ENCODE results near the gene EP400.

DNA sequence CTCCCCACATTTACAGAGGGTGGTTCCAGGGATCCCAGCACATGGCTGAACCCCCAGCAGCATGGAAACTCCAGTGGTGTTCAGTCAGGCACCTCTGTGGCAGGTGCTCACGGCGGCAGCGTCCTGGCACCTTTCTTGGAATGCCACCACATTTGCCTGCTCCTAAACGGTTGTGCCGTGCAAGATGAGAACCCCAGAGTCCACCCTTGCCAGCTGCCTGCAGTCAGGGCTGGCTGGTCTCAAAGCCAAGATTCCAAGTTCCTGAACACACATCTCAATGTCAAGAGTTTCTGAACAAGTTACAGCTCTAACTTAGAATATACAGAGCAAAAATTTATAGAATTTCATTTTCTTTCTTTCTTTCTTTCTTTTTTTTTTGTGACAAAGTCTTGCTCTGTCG lies 155.7 kb downstream of the EP400 start:
- TF ChIP-seq, protein P1, sequence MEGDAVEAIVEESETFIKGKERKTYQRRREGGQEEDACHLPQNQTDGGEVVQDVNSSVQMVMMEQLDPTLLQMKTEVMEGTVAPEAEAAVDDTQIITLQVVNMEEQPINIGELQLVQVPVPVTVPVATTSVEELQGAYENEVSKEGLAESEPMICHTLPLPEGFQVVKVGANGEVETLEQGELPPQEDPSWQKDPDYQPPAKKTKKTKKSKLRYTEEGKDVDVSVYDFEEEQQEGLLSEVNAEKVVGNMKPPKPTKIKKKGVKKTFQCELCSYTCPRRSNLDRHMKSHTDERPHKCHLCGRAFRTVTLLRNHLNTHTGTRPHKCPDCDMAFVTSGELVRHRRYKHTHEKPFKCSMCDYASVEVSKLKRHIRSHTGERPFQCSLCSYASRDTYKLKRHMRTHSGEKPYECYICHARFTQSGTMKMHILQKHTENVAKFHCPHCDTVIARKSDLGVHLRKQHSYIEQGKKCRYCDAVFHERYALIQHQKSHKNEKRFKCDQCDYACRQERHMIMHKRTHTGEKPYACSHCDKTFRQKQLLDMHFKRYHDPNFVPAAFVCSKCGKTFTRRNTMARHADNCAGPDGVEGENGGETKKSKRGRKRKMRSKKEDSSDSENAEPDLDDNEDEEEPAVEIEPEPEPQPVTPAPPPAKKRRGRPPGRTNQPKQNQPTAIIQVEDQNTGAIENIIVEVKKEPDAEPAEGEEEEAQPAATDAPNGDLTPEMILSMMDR (tag by site-specific recombination; IDR thresholded peaks at IDR 0.05) = no peak
- TF ChIP-seq ZNF768 (tag by site-specific recombination; IDR thresholded peaks at IDR 0.05) = no peak
- TF ChIP-seq, protein P2, sequence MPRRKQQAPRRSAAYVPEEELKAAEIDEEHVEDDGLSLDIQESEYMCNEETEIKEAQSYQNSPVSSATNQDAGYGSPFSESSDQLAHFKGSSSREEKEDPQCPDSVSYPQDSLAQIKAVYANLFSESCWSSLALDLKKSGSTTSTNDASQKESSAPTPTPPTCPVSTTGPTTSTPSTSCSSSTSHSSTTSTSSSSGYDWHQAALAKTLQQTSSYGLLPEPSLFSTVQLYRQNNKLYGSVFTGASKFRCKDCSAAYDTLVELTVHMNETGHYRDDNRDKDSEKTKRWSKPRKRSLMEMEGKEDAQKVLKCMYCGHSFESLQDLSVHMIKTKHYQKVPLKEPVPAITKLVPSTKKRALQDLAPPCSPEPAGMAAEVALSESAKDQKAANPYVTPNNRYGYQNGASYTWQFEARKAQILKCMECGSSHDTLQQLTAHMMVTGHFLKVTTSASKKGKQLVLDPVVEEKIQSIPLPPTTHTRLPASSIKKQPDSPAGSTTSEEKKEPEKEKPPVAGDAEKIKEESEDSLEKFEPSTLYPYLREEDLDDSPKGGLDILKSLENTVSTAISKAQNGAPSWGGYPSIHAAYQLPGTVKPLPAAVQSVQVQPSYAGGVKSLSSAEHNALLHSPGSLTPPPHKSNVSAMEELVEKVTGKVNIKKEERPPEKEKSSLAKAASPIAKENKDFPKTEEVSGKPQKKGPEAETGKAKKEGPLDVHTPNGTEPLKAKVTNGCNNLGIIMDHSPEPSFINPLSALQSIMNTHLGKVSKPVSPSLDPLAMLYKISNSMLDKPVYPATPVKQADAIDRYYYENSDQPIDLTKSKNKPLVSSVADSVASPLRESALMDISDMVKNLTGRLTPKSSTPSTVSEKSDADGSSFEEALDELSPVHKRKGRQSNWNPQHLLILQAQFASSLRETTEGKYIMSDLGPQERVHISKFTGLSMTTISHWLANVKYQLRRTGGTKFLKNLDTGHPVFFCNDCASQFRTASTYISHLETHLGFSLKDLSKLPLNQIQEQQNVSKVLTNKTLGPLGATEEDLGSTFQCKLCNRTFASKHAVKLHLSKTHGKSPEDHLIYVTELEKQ (tag by site-specific recombination; IDR thresholded peaks at IDR 0.05; ENCODE audit: borderline replicate concordance) = no peak
